GM20000 (cell line): ENCODE data around the gene IQCH.

ENCODE experiments used
- DNase-seq: peaks from one replicate; pipeline ENCODE4 v3.0.0; 2012; ENCODE audit warnings: low spot score
- TF ChIP-seq, protein P1 (sequence below): IDR thresholded peaks from 2 replicates; pipeline ENCODE4 v1.5.1; 2012; ENCODE audit warnings: mild to moderate bottlenecking, control low read depth; ENCODE audit errors: extremely low read depth, missing control alignments

IQCH gene

DNA sequence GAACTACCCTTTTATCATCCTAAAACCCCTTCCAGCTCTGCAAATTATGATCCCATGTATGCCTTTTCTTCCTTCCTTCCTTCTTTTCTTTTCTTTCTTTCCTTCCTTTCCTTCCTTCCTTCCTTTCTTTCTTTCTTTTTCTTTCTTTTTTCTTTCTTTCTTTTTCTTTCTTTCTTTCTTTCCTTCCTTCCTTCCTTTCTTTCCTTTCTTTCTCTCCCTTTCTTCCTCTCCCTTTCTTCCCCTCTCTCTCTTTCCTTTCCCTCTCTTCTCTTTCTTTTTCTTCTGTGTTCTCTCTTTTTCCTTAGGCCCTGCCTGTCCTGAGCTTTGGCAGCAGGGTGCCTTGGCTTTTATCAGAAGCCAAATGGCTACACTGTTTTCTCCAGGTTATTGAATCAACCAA, 66.8 kb downstream of the IQCH start:
- no peak for DNase-seq

DNA sequence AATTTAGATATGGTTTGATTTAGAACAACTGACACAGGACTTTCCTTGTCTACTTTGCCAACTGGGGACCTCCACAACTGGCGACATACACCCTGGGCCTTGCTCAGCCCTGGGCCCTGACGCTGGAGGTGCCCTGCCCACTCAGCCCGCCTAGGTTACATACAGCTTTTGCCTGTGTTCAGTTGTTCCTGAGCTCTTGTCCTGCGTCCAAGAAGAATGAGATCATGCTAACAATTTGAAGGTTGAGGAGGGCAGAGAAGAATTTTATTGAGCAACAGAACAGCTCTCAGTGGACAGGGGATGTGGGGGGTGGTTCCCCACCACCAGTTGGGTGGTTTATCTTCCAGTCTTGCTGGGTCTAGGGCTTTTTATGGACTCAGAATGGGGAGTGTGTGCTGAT, 67.9 kb downstream of the IQCH start:
- TF ChIP-seq, protein P1, sequence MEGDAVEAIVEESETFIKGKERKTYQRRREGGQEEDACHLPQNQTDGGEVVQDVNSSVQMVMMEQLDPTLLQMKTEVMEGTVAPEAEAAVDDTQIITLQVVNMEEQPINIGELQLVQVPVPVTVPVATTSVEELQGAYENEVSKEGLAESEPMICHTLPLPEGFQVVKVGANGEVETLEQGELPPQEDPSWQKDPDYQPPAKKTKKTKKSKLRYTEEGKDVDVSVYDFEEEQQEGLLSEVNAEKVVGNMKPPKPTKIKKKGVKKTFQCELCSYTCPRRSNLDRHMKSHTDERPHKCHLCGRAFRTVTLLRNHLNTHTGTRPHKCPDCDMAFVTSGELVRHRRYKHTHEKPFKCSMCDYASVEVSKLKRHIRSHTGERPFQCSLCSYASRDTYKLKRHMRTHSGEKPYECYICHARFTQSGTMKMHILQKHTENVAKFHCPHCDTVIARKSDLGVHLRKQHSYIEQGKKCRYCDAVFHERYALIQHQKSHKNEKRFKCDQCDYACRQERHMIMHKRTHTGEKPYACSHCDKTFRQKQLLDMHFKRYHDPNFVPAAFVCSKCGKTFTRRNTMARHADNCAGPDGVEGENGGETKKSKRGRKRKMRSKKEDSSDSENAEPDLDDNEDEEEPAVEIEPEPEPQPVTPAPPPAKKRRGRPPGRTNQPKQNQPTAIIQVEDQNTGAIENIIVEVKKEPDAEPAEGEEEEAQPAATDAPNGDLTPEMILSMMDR, result no peak
- DNase-seq, result no peak

More for the DNA sequence above, 66.8 kb downstream of the IQCH start:
- TF ChIP-seq, protein P1, result no peak

DNA sequence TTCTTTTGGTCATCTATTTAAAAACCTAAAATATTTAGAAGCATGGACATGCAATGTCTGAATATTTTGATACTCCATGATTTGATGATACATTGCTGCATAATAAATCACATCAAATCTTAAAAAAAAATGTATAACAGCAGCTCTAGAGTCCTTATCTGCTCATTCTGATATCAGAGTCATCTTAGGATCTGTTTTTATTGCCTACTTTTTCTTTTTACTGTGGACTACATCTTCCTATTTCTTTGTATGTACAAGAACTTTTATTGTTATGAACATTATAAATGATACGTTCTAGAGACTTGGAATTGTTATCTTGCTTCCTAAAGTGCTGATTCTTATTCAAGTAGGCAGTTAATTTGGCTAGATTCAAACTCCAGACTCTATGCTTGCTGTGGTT, 72.7 kb downstream of the IQCH start:
- TF ChIP-seq, protein P1, result no peak
- no peak for DNase-seq

DNA sequence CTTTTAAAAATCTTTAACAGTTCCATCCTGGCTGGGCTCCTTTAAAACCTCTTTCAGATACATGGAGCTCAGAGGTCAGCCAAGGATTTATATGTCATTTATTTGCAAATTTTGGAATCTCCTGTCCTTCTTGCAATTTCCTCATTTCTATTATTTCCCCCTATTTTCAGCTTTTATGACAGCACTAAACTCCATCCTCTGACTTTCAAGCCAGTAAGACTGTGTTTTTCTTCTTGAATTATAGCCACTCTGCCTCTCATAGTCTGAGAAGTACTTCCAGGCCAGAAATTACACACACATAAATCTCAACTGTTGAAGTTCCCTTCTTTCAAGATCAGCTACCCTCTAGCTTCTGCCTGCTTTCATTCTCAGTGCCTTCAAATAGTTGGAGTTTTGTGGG, 73.2 kb downstream of the IQCH start:
- TF ChIP-seq, protein P1, result no peak
- no peak for DNase-seq

DNA sequence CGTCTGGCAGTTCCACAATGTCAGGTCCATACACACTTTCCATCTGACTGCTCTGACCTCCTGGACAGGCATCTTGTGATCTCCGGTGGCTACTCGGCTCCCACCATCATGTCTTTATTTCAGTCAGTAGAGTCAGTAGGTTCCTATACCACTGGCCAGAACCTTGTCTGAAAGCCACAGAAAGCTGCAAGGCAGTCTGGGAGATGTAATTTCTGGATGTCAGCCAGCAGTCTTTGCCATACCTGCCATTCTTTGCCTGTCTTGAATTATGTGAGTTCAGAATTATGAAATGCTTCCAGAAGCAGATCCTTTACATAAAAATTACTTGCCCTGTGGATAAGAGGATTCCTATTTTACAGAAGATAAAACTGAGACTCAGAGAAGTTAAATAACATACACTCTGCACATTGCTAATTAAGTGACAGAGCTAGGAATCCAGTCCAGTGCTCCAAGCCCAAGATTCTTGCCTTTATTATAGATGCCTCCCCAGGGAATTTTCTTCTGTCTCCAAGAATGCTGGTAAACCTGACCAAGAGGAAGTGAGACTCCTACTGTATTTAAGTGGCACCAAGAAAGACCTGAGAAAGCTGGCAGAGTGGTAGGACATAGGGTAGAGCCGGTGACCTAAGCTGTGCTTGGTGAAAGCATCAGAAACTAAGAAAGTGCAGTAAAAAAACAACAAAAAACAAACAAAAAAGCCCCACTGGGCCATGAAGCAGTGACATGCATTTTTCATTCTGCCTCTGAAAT, 75.6 kb downstream of the IQCH start:
- no peak for DNase-seq
- TF ChIP-seq, protein P1, result no peak

DNA sequence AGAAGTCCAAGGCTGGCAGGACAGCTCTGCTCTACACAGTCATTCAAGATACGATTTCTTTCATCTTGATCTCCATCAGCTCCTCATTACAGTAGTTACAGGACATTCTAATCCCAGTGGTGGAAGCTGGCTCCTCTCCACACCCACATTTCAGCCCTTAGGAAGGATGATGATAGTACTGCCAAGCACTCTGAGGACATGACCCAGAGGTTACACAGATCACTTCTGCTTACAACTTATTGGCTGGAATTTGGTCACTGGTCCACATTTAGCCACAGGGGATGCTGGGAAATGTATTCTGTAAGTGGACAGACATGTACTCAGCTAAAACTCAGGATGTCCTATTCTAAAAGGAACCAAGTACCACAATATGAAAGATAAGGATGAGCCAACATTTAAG, 77.1 kb downstream of the IQCH start:
- DNase-seq, result no peak
- TF ChIP-seq, protein P1, result no peak

DNA sequence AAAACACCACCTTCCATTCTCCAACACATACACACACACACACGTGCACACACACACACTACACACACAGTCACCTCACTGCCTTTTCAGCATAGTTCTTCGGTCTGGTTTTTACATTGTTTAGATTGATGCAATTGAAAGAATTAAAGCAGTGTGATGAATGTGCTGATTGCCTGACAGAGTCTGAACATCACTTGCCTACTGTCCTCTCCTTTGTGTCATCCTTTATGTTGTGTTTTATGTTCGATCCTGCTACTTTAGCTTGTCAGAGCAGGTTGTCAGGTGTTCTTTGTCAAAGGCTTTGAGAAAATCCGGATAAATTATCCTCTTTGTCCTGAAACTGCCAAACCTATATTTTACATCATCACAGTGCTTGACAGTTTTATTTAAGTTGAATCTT, 80.4 kb downstream of the IQCH start:
- no peak for DNase-seq
- TF ChIP-seq, protein P1, result no peak
